Osteoblast (primary cell): ENCODE results near the gene TRIM7. TPM values are rescaled to one million over a fixed set of nuclear protein-coding genes. Genes with fewer than 3 reads are reported as not detected.

Experiments
- DNase-seq: peaks from one replicate; pipeline ENCODE4 v3.0.0; 2011; ENCODE audit warnings: low spot score, mixed read lengths; ENCODE audit not compliant: insufficient read length; ENCODE audit errors: missing footprints
- H2AFZ ChIP-seq: 2 replicates; pipeline ENCODE4 v1.6.0; 2011; ENCODE audit warnings: mild to moderate bottlenecking, low read length
- H3K27ac ChIP-seq: 2 replicates; pipeline ENCODE4 v1.5.1; 2011; ENCODE audit warnings: mild to moderate bottlenecking, low read depth, low read length, moderate library complexity
- H3K27me3 ChIP-seq: 2 replicates; pipeline ENCODE4 v1.6.0; 2012; ENCODE audit warnings: mild to moderate bottlenecking, control low read depth, inconsistent platforms, low read length, moderate library complexity; ENCODE audit not compliant: insufficient read depth
- H3K36me3 ChIP-seq: 2 replicates; pipeline ENCODE4 v1.5.1; 2011; ENCODE audit warnings: mild to moderate bottlenecking, low read length, control low read depth, moderate library complexity; ENCODE audit not compliant: insufficient read depth
- H3K4me1 ChIP-seq: 2 replicates; pipeline ENCODE4 v1.5.1; 2011; ENCODE audit warnings: mild to moderate bottlenecking, low read length, control low read depth, moderate library complexity; ENCODE audit not compliant: insufficient read depth
- H3K4me2 ChIP-seq: 2 replicates; pipeline ENCODE4 v1.6.0; 2011; ENCODE audit warnings: mild to moderate bottlenecking, low read length; ENCODE audit not compliant: insufficient read depth
- H3K4me3 ChIP-seq: fragments of 200-600 bp; sonication (generic); 3 replicates; pipeline ENCODE4 v1.5.1; 2012; ENCODE audit warnings: mild to moderate bottlenecking, low read length, inconsistent platforms; ENCODE audit not compliant: insufficient read depth
- H3K79me2 ChIP-seq: 2 replicates; pipeline ENCODE4 v1.6.0; 2012; ENCODE audit warnings: mild to moderate bottlenecking, low read length, control low read depth, inconsistent platforms; ENCODE audit not compliant: insufficient read depth
- H3K9me3 ChIP-seq: 2 replicates; pipeline ENCODE4 v1.5.1; 2011; ENCODE audit warnings: low read depth, low read length, control low read depth
- H4K20me1 ChIP-seq: 2 replicates; pipeline ENCODE4 v1.6.0; 2012; ENCODE audit warnings: mild to moderate bottlenecking, low read length, control low read depth; ENCODE audit not compliant: insufficient read depth
- total RNA-seq: library from RNA; depleted of rRNA; stranded (reverse); fragments of >200 nt; gene quantifications from 2 replicates; pipeline ENCODE4 v1.2.3, GENCODE V29; 2012
- TF ChIP-seq, protein P1 (sequence below): IDR thresholded peaks from 2 replicates; pipeline ENCODE4 v1.5.1; 2011; ENCODE audit warnings: mild to moderate bottlenecking, low read depth, low read length, moderate library complexity; ENCODE audit errors: extremely low read depth

Gene TRIM7
- total RNA-seq, 1 donor: 0.72 TPM

- TF ChIP-seq, protein P1, sequence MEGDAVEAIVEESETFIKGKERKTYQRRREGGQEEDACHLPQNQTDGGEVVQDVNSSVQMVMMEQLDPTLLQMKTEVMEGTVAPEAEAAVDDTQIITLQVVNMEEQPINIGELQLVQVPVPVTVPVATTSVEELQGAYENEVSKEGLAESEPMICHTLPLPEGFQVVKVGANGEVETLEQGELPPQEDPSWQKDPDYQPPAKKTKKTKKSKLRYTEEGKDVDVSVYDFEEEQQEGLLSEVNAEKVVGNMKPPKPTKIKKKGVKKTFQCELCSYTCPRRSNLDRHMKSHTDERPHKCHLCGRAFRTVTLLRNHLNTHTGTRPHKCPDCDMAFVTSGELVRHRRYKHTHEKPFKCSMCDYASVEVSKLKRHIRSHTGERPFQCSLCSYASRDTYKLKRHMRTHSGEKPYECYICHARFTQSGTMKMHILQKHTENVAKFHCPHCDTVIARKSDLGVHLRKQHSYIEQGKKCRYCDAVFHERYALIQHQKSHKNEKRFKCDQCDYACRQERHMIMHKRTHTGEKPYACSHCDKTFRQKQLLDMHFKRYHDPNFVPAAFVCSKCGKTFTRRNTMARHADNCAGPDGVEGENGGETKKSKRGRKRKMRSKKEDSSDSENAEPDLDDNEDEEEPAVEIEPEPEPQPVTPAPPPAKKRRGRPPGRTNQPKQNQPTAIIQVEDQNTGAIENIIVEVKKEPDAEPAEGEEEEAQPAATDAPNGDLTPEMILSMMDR: no peak
Observed at GRCh38 chr5:181198905-181199519, 6.0 kb downstream of the TRIM7 start.

GRCh38 chr5:181198106-181198685 is 6.8 kb downstream of the TRIM7 start:
- H3K4me3 ChIP-seq: no peak overlapping the region
- H3K4me2 ChIP-seq: no peak overlapping the region
- H3K27me3 ChIP-seq: no peaks in the 10 kb centered on the region
- H3K36me3 ChIP-seq: no peaks in the 10 kb centered on the region
- TF ChIP-seq, protein P1: no peak
- DNase-seq: peak; percentile 74
- no peaks in the 10 kb centered on the region for H3K79me2 ChIP-seq
- H3K4me1 ChIP-seq: no peaks in the 10 kb centered on the region
- H2AFZ ChIP-seq: no peak overlapping the region
- no peaks in the 10 kb centered on the region for H3K9me3 ChIP-seq
- no peaks in the 10 kb centered on the region for H4K20me1 ChIP-seq
- no peak overlapping the region for H3K27ac ChIP-seq

More at GRCh38 chr5:181198905-181199519, 6.0 kb downstream of the TRIM7 start:
- DNase-seq: peak; percentile 75
- H3K27ac ChIP-seq: no peak overlapping the region
- H3K4me1 ChIP-seq: no peaks in the 10 kb centered on the region
- no peaks in the 10 kb centered on the region for H3K79me2 ChIP-seq
- no peaks in the 10 kb centered on the region for H3K36me3 ChIP-seq
- H3K4me2 ChIP-seq: no peak overlapping the region
- H3K9me3 ChIP-seq: no peaks in the 10 kb centered on the region
- no peak overlapping the region for H3K4me3 ChIP-seq
- H3K27me3 ChIP-seq: peaks cover 1% of the 10 kb centered on the region
- H4K20me1 ChIP-seq: no peaks in the 10 kb centered on the region
- H2AFZ ChIP-seq: no peak overlapping the region

DNA sequence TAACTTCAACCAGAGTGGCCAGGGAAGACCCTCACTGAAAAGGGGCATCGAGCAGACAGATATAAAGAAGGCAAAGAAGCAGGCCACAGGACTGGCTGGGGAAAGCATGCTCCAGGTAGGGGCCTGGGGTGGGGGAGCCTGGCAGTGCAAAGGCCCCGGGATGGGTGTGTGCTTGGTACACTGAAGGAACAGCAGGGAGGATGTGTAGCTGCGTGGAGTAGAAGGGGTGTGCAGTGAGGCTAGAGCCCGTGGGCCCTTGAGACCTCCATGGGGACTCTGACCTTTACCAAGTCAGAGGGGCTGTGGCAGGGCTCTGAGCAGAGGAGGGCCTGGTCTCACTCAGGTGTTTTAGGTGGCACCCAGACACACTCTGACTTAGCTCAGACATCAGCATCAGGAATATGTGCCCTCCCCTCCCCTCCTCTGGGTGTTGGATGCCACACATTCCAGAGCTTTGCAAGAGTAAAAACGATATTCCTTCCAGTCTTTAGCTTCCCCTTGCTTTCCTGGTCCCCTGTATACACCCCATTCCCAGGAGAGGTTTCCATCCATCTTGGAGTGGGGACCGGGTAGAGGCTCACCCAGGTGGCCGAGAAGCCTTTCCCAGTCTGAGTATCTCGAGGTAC is 7.6 kb downstream of the TRIM7 start:
- TF ChIP-seq, protein P1: no peak
- Histone ChIP-seq H3K27me3 (no peaks in the 10 kb centered on the region), H4K20me1 (no peaks in the 10 kb centered on the region), H3K27ac (no peak overlapping the region), H2AFZ (no peak overlapping the region), H3K9me3 (no peaks in the 10 kb centered on the region), H3K36me3 (no peaks in the 10 kb centered on the region), H3K79me2 (no peaks in the 10 kb centered on the region), H3K4me2 (no peak overlapping the region), H3K4me3 (no peak overlapping the region), H3K4me1 (peaks cover 3% of the 10 kb centered on the region)
- peak; percentile 73 for DNase-seq

DNA sequence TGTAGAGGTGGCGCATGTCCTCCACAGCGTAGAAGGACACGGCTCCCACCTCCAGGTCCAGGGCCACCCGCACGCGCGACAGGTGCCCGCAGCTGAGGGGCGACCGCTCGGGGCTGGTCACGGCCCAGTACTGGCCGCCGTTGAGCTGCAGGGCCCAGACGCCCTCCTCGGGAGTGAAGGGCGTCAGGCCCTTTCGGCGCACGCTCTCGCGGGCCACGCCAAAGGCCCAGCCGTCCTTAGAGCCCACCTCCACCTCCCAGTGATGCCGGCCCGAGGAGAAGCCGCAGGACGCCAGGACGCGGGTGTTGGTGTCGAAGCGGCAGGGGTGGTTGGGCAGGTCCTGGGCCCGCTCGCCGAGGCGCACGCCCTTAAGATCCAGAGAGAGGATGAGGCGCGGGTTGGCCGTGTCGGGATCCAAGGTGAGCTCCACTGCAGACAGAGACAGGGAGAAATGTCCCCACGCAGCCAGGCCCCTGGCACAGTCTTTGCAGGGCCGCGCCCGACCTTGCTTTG is 9.7 kb downstream of the TRIM7 start:
- TF ChIP-seq, protein P1: no peak
- DNase-seq: no peak

More for the DNA sequence above, 9.7 kb downstream of the TRIM7 start:
- no peaks in the 10 kb centered on the region for H3K36me3 ChIP-seq
- H4K20me1 ChIP-seq: no peaks in the 10 kb centered on the region
- no peak overlapping the region for H3K4me3 ChIP-seq
- H2AFZ ChIP-seq: no peak overlapping the region
- peaks cover 10% of the 10 kb centered on the region for H3K4me1 ChIP-seq
- H3K9me3 ChIP-seq: no peaks in the 10 kb centered on the region
- no peak overlapping the region for H3K27ac ChIP-seq
- H3K79me2 ChIP-seq: no peaks in the 10 kb centered on the region
- H3K4me2 ChIP-seq: no peak overlapping the region
- H3K27me3 ChIP-seq: no peaks in the 10 kb centered on the region
